ENCODE data around the gene ZGPAT.

The ZGPAT gene

GRCh38 chr20:63695424-63696305 is 12.2 kb upstream of the ZGPAT start:
- H3K27me3 ChIP-seq (ENCODE audit: control insufficient read depth, insufficient read depth, low read length), result no peaks in the 10 kb centered on the region
- no peaks in the 10 kb centered on the region for H3K9me3 ChIP-seq (ENCODE audit: control insufficient read depth, low read depth, low read length)
- H3K4me1 ChIP-seq (ENCODE audit: control insufficient read depth, low read depth, low read length), result no peaks in the 10 kb centered on the region
- no peak overlapping the region for H3K4me3 ChIP-seq (ENCODE audit: low read length)
- no peak overlapping the region for H3K9ac ChIP-seq (ENCODE audit: low read length)
- no peaks in the 10 kb centered on the region for H3K36me3 ChIP-seq (ENCODE audit: control insufficient read depth, low read depth, low read length)
- H3K27ac ChIP-seq (ENCODE audit: low read length), result no peak overlapping the region

GRCh38 chr20:63696306-63696627 is 11.6 kb upstream of the ZGPAT start:
- Histone ChIP-seq H3K4me1 (ENCODE audit: control insufficient read depth, low read depth, low read length) (no peaks in the 10 kb centered on the region), H3K27me3 (ENCODE audit: control insufficient read depth, insufficient read depth, low read length) (no peaks in the 10 kb centered on the region), H3K9me3 (ENCODE audit: control insufficient read depth, low read depth, low read length) (no peaks in the 10 kb centered on the region), H3K9ac (ENCODE audit: low read length) (no peak overlapping the region), H3K4me3 (ENCODE audit: low read length) (peak overlapping the region; percentile 45), H3K27ac (ENCODE audit: low read length) (no peak overlapping the region), H3K36me3 (ENCODE audit: control insufficient read depth, low read depth, low read length) (no peaks in the 10 kb centered on the region)

GRCh38 chr20:63696628-63697356 is 11.0 kb upstream of the ZGPAT start, which contains the start of gene TNFRSF6B:
Gene TNFRSF6B, plus strand, starts transcription at chr20:63696652. Its CDS starts 116 bp downstream, at chr20:63696768.
- Histone ChIP-seq H3K9me3 (ENCODE audit: control insufficient read depth, low read depth, low read length) (no peaks in the 10 kb centered on the region), H3K36me3 (ENCODE audit: control insufficient read depth, low read depth, low read length) (no peaks in the 10 kb centered on the region), H3K27me3 (ENCODE audit: control insufficient read depth, insufficient read depth, low read length) (no peaks in the 10 kb centered on the region), H3K27ac (ENCODE audit: low read length) (no peak within 1 kb of the TSS), H3K9ac (ENCODE audit: low read length) (no peak within 1 kb of the TSS), H3K4me3 (ENCODE audit: low read length) (peak within 1 kb of the TSS; percentile 45), H3K4me1 (ENCODE audit: control insufficient read depth, low read depth, low read length) (no peaks in the 10 kb centered on the region)

- no peaks in the 10 kb centered on the region for H3K36me3 ChIP-seq (ENCODE audit: control insufficient read depth, low read depth, low read length)
- no peak overlapping the region for H3K9ac ChIP-seq (ENCODE audit: low read length)
- H3K4me1 ChIP-seq (ENCODE audit: control insufficient read depth, low read depth, low read length), result no peaks in the 10 kb centered on the region
- H3K4me3 ChIP-seq (ENCODE audit: low read length), result no peak overlapping the region
- no peaks in the 10 kb centered on the region for H3K27me3 ChIP-seq (ENCODE audit: control insufficient read depth, insufficient read depth, low read length)
- no peaks in the 10 kb centered on the region for H3K9me3 ChIP-seq (ENCODE audit: control insufficient read depth, low read depth, low read length)
- H3K27ac ChIP-seq (ENCODE audit: low read length), result no peak overlapping the region
Measured at GRCh38 chr20:63697357-63697867, 10.4 kb upstream of the ZGPAT start.

- Histone ChIP-seq H3K9ac (ENCODE audit: low read length) (no peak overlapping the region), H3K4me3 (ENCODE audit: low read length) (no peak overlapping the region), H3K27ac (ENCODE audit: low read length) (no peak overlapping the region), H3K27me3 (ENCODE audit: control insufficient read depth, insufficient read depth, low read length) (no peaks in the 10 kb centered on the region), H3K9me3 (ENCODE audit: control insufficient read depth, low read depth, low read length) (no peaks in the 10 kb centered on the region), H3K4me1 (ENCODE audit: control insufficient read depth, low read depth, low read length) (no peaks in the 10 kb centered on the region), H3K36me3 (ENCODE audit: control insufficient read depth, low read depth, low read length) (no peaks in the 10 kb centered on the region)
Measured at GRCh38 chr20:63697868-63698545, 9.8 kb upstream of the ZGPAT start.

- Histone ChIP-seq H3K9me3 (ENCODE audit: control insufficient read depth, low read depth, low read length) (no peaks in the 10 kb centered on the region), H3K4me1 (ENCODE audit: control insufficient read depth, low read depth, low read length) (no peaks in the 10 kb centered on the region), H3K27ac (ENCODE audit: low read length) (no peak overlapping the region), H3K36me3 (ENCODE audit: control insufficient read depth, low read depth, low read length) (no peaks in the 10 kb centered on the region), H3K27me3 (ENCODE audit: control insufficient read depth, insufficient read depth, low read length) (no peaks in the 10 kb centered on the region), H3K9ac (ENCODE audit: low read length) (no peak overlapping the region), H3K4me3 (ENCODE audit: low read length) (no peak overlapping the region)
Measured at GRCh38 chr20:63698739-63699465, 8.9 kb upstream of the ZGPAT start.

GRCh38 chr20:63699466-63700198 is 8.2 kb upstream of the ZGPAT start:
- H3K27ac ChIP-seq (ENCODE audit: low read length), result no peak overlapping the region
- no peaks in the 10 kb centered on the region for H3K4me1 ChIP-seq (ENCODE audit: control insufficient read depth, low read depth, low read length)
- H3K36me3 ChIP-seq (ENCODE audit: control insufficient read depth, low read depth, low read length), result peaks cover 5% of the 10 kb centered on the region
- H3K9me3 ChIP-seq (ENCODE audit: control insufficient read depth, low read depth, low read length), result no peaks in the 10 kb centered on the region
- no peak overlapping the region for H3K9ac ChIP-seq (ENCODE audit: low read length)
- H3K4me3 ChIP-seq (ENCODE audit: low read length), result no peak overlapping the region
- H3K27me3 ChIP-seq (ENCODE audit: control insufficient read depth, insufficient read depth, low read length), result no peaks in the 10 kb centered on the region

- H3K36me3 ChIP-seq (ENCODE audit: control insufficient read depth, low read depth, low read length), result peaks cover 12% of the 10 kb centered on the region
- no peaks in the 10 kb centered on the region for H3K9me3 ChIP-seq (ENCODE audit: control insufficient read depth, low read depth, low read length)
- no peaks in the 10 kb centered on the region for H3K4me1 ChIP-seq (ENCODE audit: control insufficient read depth, low read depth, low read length)
- no peaks in the 10 kb centered on the region for H3K27me3 ChIP-seq (ENCODE audit: control insufficient read depth, insufficient read depth, low read length)
- no peak overlapping the region for H3K4me3 ChIP-seq (ENCODE audit: low read length)
- no peak overlapping the region for H3K9ac ChIP-seq (ENCODE audit: low read length)
- no peak overlapping the region for H3K27ac ChIP-seq (ENCODE audit: low read length)
Measured at GRCh38 chr20:63700199-63701050, 7.4 kb upstream of the ZGPAT start.

- H3K36me3 ChIP-seq (ENCODE audit: control insufficient read depth, low read depth, low read length), result peaks cover 17% of the 10 kb centered on the region
- no peak overlapping the region for H3K9ac ChIP-seq (ENCODE audit: low read length)
- H3K9me3 ChIP-seq (ENCODE audit: control insufficient read depth, low read depth, low read length), result no peaks in the 10 kb centered on the region
- no peaks in the 10 kb centered on the region for H3K27me3 ChIP-seq (ENCODE audit: control insufficient read depth, insufficient read depth, low read length)
- H3K27ac ChIP-seq (ENCODE audit: low read length), result no peak overlapping the region
- no peak overlapping the region for H3K4me3 ChIP-seq (ENCODE audit: low read length)
- no peaks in the 10 kb centered on the region for H3K4me1 ChIP-seq (ENCODE audit: control insufficient read depth, low read depth, low read length)
Measured at GRCh38 chr20:63701051-63701328, 6.8 kb upstream of the ZGPAT start.

- no peak overlapping the region for H3K27ac ChIP-seq (ENCODE audit: low read length)
- H3K27me3 ChIP-seq (ENCODE audit: control insufficient read depth, insufficient read depth, low read length), result no peaks in the 10 kb centered on the region
- H3K36me3 ChIP-seq (ENCODE audit: control insufficient read depth, low read depth, low read length), result peaks cover 22% of the 10 kb centered on the region
- no peak overlapping the region for H3K4me3 ChIP-seq (ENCODE audit: low read length)
- H3K9ac ChIP-seq (ENCODE audit: low read length), result no peak overlapping the region
- H3K4me1 ChIP-seq (ENCODE audit: control insufficient read depth, low read depth, low read length), result peaks cover 1% of the 10 kb centered on the region
- H3K9me3 ChIP-seq (ENCODE audit: control insufficient read depth, low read depth, low read length), result no peaks in the 10 kb centered on the region
Measured at GRCh38 chr20:63701329-63702035, 6.4 kb upstream of the ZGPAT start.

Data from iPS-18a (cell line).